ENCODE results near the gene KRT1.

GRCh38 chr12:52672321-52672933, 7.8 kb downstream of the KRT1 start:
- no peak for TF ChIP-seq EZH2 (IDR thresholded peaks at IDR 0.05)
- no peak for TF ChIP-seq POLR2AphosphoS5 (IDR thresholded peaks at IDR 0.05; ENCODE audit: borderline replicate concordance, low read depth, low read length)
- no peak for TF ChIP-seq FOXP2 (optimal IDR thresholded peaks at IDR 0.05; ENCODE audit: control extremely low read depth, extremely low read length, insufficient read depth)

Data from SK-N-MC (cell line).